HepG2 (cell line): Measurements from ENCODE around the gene SMYD5. TPM values are rescaled to one million over a fixed set of nuclear protein-coding genes. Genes with fewer than 3 reads are reported as not detected.
A peak's percentile ranks its signal among the peaks of the same experiment; 100 is the strongest.

ENCODE experiments used
- ATM ChIP-seq: fragments of 450-650 bp; IDR thresholded peaks from 2 replicates; pipeline ENCODE4 v1.7.1; 2017; ENCODE audit warnings: mild to moderate bottlenecking, borderline replicate concordance
- FOXK1 ChIP-seq: sonication (generic); formaldehyde crosslinking; IDR thresholded peaks from 2 replicates; pipeline ENCODE4 v1.4.0; 2020; ENCODE audit warnings: low read depth, missing genetic modification reagents, borderline replicate concordance
- GATA4 ChIP-seq: sonication (generic); IDR thresholded peaks from 2 replicates; pipeline ENCODE4 v1.6.1; 2016; ENCODE audit warnings: antibody characterized with exemption, low read depth, borderline replicate concordance
- HDAC2 ChIP-seq: sonication (generic); formaldehyde crosslinking; IDR thresholded peaks from 2 replicates; pipeline ENCODE4 v1.4.0; 2020; ENCODE audit warnings: missing genetic modification reagents
- HMG20A ChIP-seq: IDR thresholded peaks from 2 replicates; pipeline ENCODE4 v1.6.1; 2016; ENCODE audit warnings: borderline replicate concordance
- HMG20B ChIP-seq: conservative IDR thresholded peaks from 2 replicates; pipeline ENCODE4 v1.6.1; 2016; ENCODE audit warnings: missing genetic modification reagents, missing compliant biosample characterization
- PRMT3 ChIP-seq: sonication (generic); formaldehyde crosslinking; IDR thresholded peaks from 2 replicates; pipeline ENCODE4 v1.8.1; 2022; ENCODE audit warnings: low read depth, mild to moderate bottlenecking, moderate library complexity, missing genetic modification reagents, borderline replicate concordance
- RCOR2 ChIP-seq: IDR thresholded peaks from 2 replicates; pipeline ENCODE4 v1.6.1; 2016; ENCODE audit warnings: missing biosample characterization, missing genetic modification reagents
- TCF12 ChIP-seq, 2 experiments: fragments of 450-650 bp in 1 of 2; sonication (generic) in 1 of 2; formaldehyde crosslinking in 1 of 2; IDR thresholded peaks; 2 replicates each; pipeline versions ENCODE4 v1.6.1 to v1.8.0; 2017 to 2022; ENCODE audit warnings: antibody characterized with exemption in 1 of 2, mild to moderate bottlenecking in 1 of 2, missing genetic modification reagents in 1 of 2, moderate library complexity in 1 of 2
- THAP8 ChIP-seq: sonication (generic); formaldehyde crosslinking; IDR thresholded peaks from 2 replicates; pipeline ENCODE4 v1.5.1; 2020; ENCODE audit warnings: missing genetic modification reagents, mild to moderate bottlenecking, borderline replicate concordance
- TOPORS ChIP-seq: sonication (generic); formaldehyde crosslinking; IDR thresholded peaks from 2 replicates; pipeline ENCODE4 v1.8.0; 2023; ENCODE audit warnings: mild to moderate bottlenecking, missing genetic modification reagents
- ZFY ChIP-seq: sonication (generic); formaldehyde crosslinking; IDR thresholded peaks from 2 replicates; pipeline ENCODE4 v1.4.0; 2020; ENCODE audit warnings: missing genetic modification reagents
- ZMYM3 ChIP-seq: sonication (generic); formaldehyde crosslinking; IDR thresholded peaks from 2 replicates; pipeline ENCODE4 v1.5.1; 2020; ENCODE audit warnings: mild to moderate bottlenecking, missing genetic modification reagents
- ZNF17 ChIP-seq: sonication (generic); formaldehyde crosslinking; IDR thresholded peaks from 2 replicates; pipeline ENCODE4 v1.5.0; 2020; ENCODE audit warnings: mild to moderate bottlenecking, missing genetic modification reagents
- ZNF782 ChIP-seq: sonication (generic); formaldehyde crosslinking; IDR thresholded peaks from 2 replicates; pipeline ENCODE4 v1.4.0; 2020; ENCODE audit warnings: missing genetic modification reagents, mild to moderate bottlenecking, borderline replicate concordance
- ZNF784 ChIP-seq: sonication (generic); formaldehyde crosslinking; IDR thresholded peaks from 2 replicates; pipeline ENCODE4 v1.5.1; 2020; ENCODE audit warnings: missing genetic modification reagents, mild to moderate bottlenecking, borderline replicate concordance
- ZZZ3 ChIP-seq: sonication (generic); formaldehyde crosslinking; IDR thresholded peaks from 2 replicates; pipeline ENCODE4 v1.4.0; 2020; ENCODE audit warnings: missing genetic modification reagents, mild to moderate bottlenecking, borderline replicate concordance
- polyA plus RNA-seq, 8 experiments: library from polyadenylated mRNA; depleted of rRNA in 3 of 8; stranded (reverse) in 7 of 8; unstranded in 1 of 8; fragments of >200 nt; fragmentation: Illumina TruSeq in 4 of 8; extraction: Trizol in 4 of 8; gene quantifications; 2 replicates each; pipeline versions ENCODE4 v1.2.1 to v1.2.3, GENCODE V29; 2011 to 2016; ENCODE audit warnings: low read depth in 4 of 8, missing spikeins in 1 of 8, mixed read lengths in 1 of 8; ENCODE audit not compliant: insufficient read depth in 1 of 8
- total RNA-seq, 5 experiments: library from RNA; depleted of rRNA; stranded (reverse); fragments of >200 nt; fragmentation: Illumina TruSeq; extraction: Trizol; gene quantifications; 2 replicates each; pipeline ENCODE4 v1.2.3, GENCODE V29; 2016; ENCODE audit warnings: low read depth in 1 of 5
- TF ChIP-seq, protein P1 (sequence below): sonication (generic); formaldehyde crosslinking; IDR thresholded peaks from 2 replicates; pipeline ENCODE4 v1.4.0; 2020; ENCODE audit warnings: missing genetic modification reagents, borderline replicate concordance
- TF ChIP-seq, protein P2 (sequence below): sonication (generic); formaldehyde crosslinking; IDR thresholded peaks from 2 replicates; pipeline ENCODE4 v1.5.0; 2020; ENCODE audit warnings: missing genetic modification reagents

The SMYD5 gene
- total and polyA plus RNA-seq, 2 of the 13 experiments (the other 11 are each of a cell fraction or from before 2014, with no cell fraction given) = 55.8 to 70.4 TPM

GRCh38 chr2:73214120-73215035, at the start of gene SMYD5 (continued):
- TF ChIP-seq RCOR2 (no peak), HMG20A (no peak), ZMYM3 (no peak), TCF12 (IDR thresholded peaks at IDR 0.05) (no peak), TCF12 (CRISPR knock-in tag; IDR thresholded peaks at IDR 0.05) (no peak), TOPORS (no peak), ATM (no peak), THAP8 (CRISPR knock-in tag) (0 out of 2 replicates have a peak, but pooled peaks have one; percentile 46), HMG20B (no peak), PRMT3 (CRISPR knock-in tag) (0 out of 2 replicates have a peak, but pooled peaks have one; percentile 50), FOXK1 (CRISPR knock-in tag) (no peak; the same call in 1 of the 2 replicates), ZNF784 (CRISPR knock-in tag) (0 out of 2 replicates have a peak, but pooled peaks have one; percentile 21), ZFY (CRISPR knock-in tag) (peak; percentile 96), HDAC2 (CRISPR knock-in tag) (peak; percentile 76), ZNF17 (CRISPR knock-in tag) (no peak), GATA4 (peak; percentile 75; the same call in 1 of the 2 replicates), ZZZ3 (CRISPR knock-in tag) (peak; percentile 51; the same call in 1 of the 2 replicates), ZNF782 (CRISPR knock-in tag) (peak; percentile 93; the same call in 1 of the 2 replicates)
- TF ChIP-seq, protein P1, sequence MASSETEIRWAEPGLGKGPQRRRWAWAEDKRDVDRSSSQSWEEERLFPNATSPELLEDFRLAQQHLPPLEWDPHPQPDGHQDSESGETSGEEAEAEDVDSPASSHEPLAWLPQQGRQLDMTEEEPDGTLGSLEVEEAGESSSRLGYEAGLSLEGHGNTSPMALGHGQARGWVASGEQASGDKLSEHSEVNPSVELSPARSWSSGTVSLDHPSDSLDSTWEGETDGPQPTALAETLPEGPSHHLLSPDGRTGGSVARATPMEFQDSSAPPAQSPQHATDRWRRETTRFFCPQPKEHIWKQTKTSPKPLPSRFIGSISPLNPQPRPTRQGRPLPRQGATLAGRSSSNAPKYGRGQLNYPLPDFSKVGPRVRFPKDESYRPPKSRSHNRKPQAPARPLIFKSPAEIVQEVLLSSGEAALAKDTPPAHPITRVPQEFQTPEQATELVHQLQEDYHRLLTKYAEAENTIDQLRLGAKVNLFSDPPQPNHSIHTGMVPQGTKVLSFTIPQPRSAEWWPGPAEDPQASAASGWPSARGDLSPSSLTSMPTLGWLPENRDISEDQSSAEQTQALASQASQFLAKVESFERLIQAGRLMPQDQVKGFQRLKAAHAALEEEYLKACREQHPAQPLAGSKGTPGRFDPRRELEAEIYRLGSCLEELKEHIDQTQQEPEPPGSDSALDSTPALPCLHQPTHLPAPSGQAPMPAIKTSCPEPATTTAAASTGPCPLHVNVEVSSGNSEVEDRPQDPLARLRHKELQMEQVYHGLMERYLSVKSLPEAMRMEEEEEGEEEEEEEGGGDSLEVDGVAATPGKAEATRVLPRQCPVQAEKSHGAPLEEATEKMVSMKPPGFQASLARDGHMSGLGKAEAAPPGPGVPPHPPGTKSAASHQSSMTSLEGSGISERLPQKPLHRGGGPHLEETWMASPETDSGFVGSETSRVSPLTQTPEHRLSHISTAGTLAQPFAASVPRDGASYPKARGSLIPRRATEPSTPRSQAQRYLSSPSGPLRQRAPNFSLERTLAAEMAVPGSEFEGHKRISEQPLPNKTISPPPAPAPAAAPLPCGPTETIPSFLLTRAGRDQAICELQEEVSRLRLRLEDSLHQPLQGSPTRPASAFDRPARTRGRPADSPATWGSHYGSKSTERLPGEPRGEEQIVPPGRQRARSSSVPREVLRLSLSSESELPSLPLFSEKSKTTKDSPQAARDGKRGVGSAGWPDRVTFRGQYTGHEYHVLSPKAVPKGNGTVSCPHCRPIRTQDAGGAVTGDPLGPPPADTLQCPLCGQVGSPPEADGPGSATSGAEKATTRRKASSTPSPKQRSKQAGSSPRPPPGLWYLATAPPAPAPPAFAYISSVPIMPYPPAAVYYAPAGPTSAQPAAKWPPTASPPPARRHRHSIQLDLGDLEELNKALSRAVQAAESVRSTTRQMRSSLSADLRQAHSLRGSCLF (CRISPR knock-in tag) = no peak
- TF ChIP-seq, protein P2, sequence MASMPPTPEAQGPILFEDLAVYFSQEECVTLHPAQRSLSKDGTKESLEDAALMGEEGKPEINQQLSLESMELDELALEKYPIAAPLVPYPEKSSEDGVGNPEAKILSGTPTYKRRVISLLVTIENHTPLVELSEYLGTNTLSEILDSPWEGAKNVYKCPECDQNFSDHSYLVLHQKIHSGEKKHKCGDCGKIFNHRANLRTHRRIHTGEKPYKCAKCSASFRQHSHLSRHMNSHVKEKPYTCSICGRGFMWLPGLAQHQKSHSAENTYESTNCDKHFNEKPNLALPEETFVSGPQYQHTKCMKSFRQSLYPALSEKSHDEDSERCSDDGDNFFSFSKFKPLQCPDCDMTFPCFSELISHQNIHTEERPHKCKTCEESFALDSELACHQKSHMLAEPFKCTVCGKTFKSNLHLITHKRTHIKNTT = 0 out of 2 replicates have a peak, but pooled peaks have one; percentile 50
